ENCODE data around the gene DCAF7. TPM values are rescaled to one million over a fixed set of nuclear protein-coding genes. Genes with fewer than 3 reads are reported as not detected.

Gene DCAF7
- total RNA-seq, 1 donor from 2014 or later, result 93.8 TPM

DNA sequence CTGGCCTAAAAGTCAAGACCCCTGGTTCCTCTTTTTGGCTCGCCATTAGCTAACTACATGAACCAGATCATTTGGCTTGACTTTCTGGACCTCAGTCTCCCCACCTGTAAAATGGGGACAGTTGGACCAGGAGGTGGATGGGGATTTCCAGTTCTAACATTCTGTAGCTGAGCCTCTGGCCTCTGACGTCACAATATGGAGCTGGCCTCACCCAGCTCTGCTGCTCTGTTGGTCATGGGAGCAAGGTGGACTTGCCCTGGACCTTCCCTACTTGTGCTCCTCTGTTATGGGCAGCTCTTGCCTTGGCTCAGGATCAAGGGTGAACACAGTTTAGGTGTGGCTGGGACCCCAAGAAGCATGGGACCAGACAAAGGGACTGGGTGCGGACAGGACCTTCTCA, 43.6 kb upstream of the DCAF7 start:
- DNase-seq (no peak), ATAC-seq (no peak)
- TF ChIP-seq, protein P1, sequence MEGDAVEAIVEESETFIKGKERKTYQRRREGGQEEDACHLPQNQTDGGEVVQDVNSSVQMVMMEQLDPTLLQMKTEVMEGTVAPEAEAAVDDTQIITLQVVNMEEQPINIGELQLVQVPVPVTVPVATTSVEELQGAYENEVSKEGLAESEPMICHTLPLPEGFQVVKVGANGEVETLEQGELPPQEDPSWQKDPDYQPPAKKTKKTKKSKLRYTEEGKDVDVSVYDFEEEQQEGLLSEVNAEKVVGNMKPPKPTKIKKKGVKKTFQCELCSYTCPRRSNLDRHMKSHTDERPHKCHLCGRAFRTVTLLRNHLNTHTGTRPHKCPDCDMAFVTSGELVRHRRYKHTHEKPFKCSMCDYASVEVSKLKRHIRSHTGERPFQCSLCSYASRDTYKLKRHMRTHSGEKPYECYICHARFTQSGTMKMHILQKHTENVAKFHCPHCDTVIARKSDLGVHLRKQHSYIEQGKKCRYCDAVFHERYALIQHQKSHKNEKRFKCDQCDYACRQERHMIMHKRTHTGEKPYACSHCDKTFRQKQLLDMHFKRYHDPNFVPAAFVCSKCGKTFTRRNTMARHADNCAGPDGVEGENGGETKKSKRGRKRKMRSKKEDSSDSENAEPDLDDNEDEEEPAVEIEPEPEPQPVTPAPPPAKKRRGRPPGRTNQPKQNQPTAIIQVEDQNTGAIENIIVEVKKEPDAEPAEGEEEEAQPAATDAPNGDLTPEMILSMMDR (IDR thresholded peaks at IDR 0.05), result no peak
- Histone ChIP-seq H3K4me3 (no peak overlapping the region), H3K27me3 (ENCODE audit: low read depth) (no peaks in the 10 kb centered on the region), H3K4me1 (no peaks in the 10 kb centered on the region), H3K36me3 (no peaks in the 10 kb centered on the region), H3K9me3 (no peaks in the 10 kb centered on the region), H3K27ac (no peak overlapping the region)
- intact Hi-C loops (cut with DNase I), result no loop called here

DNA sequence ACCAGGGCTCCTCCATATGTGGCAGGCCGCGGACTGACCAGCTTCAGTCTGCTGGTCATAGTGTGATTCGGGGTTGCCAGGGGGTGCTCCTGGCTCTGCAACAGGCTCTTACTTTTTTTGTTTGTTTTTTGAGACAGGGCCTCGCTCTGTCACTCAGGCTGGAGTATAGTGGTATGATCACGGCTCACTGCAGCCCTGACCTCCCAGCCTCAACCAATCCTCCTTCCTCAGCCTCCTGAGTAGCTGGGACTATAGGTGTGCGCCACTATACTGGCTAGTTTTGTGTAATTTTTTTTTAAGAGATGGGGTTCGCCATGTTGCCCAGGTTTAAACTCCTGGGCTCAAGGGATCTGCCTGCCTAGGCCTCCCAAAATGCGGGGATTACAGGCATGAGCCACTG, 38.9 kb upstream of the DCAF7 start:
- no peaks in the 10 kb centered on the region for H3K4me1 ChIP-seq
- ATAC-seq, result no peak
- no peak overlapping the region for H3K27ac ChIP-seq
- intact Hi-C loops (cut with DNase I), result no loop called here
- H3K4me3 ChIP-seq, result no peak overlapping the region
- no peaks in the 10 kb centered on the region for H3K9me3 ChIP-seq
- TF ChIP-seq, protein P1 (IDR thresholded peaks at IDR 0.05), result no peak
- H3K27me3 ChIP-seq (ENCODE audit: low read depth), result peaks cover 3% of the 10 kb centered on the region
- no peaks in the 10 kb centered on the region for H3K36me3 ChIP-seq
- no peak for DNase-seq

DNA sequence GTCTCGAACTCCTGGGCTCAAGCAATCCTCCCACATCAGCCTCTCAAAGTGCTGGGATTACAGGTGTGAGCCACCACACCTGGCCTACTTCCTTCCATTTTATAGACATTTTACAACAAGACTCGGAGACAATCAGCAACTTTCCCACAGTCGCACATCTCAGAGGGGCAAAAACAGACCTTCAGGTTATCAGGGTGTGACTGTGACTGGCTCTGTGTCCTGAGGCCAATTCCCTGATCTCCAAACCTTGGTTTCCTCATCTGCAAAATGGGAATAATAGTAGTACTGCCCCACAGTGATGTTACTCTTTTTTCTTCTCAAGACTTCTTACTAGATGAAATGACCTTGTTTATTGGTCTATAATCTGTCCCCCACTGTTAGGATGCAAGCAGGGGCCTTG, 37.9 kb upstream of the DCAF7 start:
- intact Hi-C loops (cut with DNase I), result no loop called here

DNA sequence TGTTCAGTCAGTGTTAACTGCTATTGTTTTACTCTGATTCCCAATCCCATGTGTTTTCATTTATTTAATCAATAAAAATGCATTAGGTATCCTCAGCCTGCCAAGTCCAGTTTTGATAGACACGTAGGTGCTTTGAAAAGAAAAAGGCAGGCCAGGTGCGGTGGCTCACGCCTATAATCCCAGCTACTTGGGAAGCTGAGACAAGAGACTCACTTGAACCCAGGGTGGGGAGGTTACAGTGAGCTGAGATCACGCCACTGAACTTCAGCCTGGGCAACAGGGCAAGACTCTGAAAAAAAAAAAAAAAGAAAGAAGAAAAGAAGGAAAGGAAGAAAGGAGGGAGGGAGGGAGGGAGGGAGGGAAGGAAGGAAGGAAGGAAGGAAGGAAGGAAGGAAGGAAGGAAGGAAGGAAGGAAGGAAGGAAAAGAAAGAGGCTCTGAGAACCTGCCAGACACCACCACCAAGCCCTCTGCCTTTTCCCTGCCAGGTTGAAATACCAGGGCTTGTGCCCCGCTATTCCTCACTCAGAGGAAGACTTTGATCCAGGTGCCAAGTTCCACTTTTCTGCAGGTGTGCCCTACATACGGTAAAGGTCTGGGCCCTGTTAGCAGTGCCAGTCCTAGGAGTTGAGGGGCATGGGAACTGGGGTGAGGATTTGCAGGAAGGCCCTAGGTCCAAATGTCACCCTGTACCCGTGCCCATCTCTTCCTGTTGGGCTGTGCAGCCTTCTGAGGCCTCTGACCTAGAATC, 37.2 kb upstream of the DCAF7 start:
- no peaks in the 10 kb centered on the region for H3K36me3 ChIP-seq
- intact Hi-C loops (cut with DNase I), result no loop called here
- H3K4me3 ChIP-seq, result no peak overlapping the region
- peaks cover 3% of the 10 kb centered on the region for H3K27me3 ChIP-seq (ENCODE audit: low read depth)
- TF ChIP-seq, protein P1 (IDR thresholded peaks at IDR 0.05), result no peak
- H3K9me3 ChIP-seq, result no peaks in the 10 kb centered on the region
- no peaks in the 10 kb centered on the region for H3K4me1 ChIP-seq
- ATAC-seq (no peak), DNase-seq (no peak)
- no peak overlapping the region for H3K27ac ChIP-seq

More for the DNA sequence above, 37.9 kb upstream of the DCAF7 start:
- DNase-seq (no peak), ATAC-seq (no peak)
- Histone ChIP-seq H3K4me1 (no peaks in the 10 kb centered on the region), H3K4me3 (no peak overlapping the region), H3K36me3 (no peaks in the 10 kb centered on the region), H3K27me3 (ENCODE audit: low read depth) (peaks cover 3% of the 10 kb centered on the region), H3K27ac (no peak overlapping the region), H3K9me3 (no peaks in the 10 kb centered on the region)
- TF ChIP-seq, protein P1 (IDR thresholded peaks at IDR 0.05), result no peak

DNA sequence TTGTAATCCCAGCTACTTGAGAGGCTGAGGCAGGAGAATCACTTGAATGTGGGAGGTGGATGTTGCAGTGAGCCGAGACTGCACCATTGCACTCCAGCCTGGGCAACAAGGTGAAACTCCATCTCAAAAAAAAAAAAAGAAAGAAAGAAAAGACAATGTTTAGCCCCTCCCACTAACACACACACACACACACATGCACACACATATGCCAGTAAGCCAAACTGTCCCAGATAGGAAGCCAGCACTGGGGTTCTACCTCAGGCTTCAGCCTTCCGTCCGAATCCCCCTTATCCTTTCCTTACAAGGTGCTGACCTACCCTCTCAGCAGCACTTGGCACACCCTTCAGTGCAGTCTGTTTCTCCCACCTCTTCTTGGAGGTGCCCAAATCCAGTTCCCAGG, 35.8 kb upstream of the DCAF7 start:
- ATAC-seq (no peak), DNase-seq (no peak)
- no peak overlapping the region for H3K27ac ChIP-seq
- intact Hi-C loops (cut with DNase I), result no loop called here
- H3K36me3 ChIP-seq, result no peaks in the 10 kb centered on the region
- H3K4me1 ChIP-seq, result no peaks in the 10 kb centered on the region
- no peaks in the 10 kb centered on the region for H3K9me3 ChIP-seq
- H3K27me3 ChIP-seq (ENCODE audit: low read depth), result peaks cover 3% of the 10 kb centered on the region
- TF ChIP-seq, protein P1 (IDR thresholded peaks at IDR 0.05), result no peak
- no peak overlapping the region for H3K4me3 ChIP-seq
